ENCODE results near the gene ZFYVE27.

Gene ZFYVE27

DNA sequence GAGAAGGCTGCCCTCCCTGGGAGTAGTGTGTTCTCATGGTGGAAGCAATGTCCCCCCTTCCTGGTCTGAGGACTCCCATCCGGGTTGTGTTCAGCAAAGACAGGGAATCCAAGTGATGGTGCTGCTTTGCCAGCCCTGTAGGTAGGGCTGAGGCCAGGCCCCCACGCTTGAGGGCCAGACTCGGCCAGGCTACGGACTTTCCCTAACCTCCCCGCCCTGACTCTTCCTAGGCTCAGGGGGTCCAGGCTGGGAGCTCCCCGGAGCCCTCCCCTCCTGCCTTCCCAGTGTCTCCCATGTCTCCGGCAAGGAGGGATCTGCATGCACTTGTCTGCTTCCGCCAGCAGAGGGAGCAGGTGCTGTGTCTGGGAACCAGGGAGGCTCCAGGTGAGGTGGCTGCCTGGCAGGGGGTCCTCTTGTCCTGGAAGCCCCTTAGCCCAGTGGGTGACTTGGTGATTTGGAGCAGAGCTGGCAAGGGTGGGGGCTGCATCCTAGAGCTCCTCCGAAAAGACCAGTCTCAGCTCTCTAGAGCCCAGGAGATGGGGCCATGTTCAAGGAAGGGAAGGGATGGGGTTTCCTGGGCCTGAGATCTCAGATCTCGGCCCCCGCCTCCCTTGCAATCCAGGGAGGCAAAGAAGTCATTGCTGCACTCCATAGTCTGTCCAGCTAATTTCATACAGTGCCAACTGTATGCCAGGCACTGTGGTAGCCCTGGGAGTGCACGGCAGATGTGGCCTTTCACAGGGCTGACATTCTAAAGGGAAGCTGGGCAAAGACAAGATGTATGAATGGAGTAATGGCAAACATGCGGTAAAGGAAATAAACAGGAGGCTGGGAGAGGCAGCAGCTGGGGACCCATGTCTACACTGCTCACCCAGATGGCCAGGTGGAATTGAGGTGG is 55.1 kb downstream of the ZFYVE27 start:
- DNase-seq (ENCODE audit: low spot score) = peak; percentile 77

DNA sequence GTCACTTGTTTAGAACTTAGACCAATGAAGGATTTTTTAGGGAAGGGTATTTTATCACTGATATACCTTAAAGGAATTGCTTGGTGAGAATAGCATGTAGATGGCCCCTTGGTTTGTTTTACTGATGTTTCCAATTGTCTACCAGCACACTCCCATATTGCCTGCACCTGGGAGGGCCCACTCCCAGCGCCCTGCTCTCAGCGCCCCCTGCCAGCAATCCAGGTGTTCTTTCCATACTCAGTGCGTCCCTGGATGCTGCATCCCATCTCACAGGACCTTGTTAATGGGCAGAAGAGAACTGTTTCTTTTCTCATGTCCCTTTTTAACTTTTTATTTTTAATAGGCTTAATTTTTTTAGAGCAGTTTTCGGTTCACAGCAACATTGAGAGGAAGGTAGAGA is 59.0 kb downstream of the ZFYVE27 start:
- DNase-seq (ENCODE audit: low spot score) = no peak

- DNase-seq (ENCODE audit: low spot score) = no peak
These were observed 59.7 kb downstream of the ZFYVE27 start for GRCh38 chr10:97796651-97797050.

GRCh38 chr10:97798958-97799610 is 62.2 kb downstream of the ZFYVE27 start:
- DNase-seq (ENCODE audit: low spot score) = no peak

DNA sequence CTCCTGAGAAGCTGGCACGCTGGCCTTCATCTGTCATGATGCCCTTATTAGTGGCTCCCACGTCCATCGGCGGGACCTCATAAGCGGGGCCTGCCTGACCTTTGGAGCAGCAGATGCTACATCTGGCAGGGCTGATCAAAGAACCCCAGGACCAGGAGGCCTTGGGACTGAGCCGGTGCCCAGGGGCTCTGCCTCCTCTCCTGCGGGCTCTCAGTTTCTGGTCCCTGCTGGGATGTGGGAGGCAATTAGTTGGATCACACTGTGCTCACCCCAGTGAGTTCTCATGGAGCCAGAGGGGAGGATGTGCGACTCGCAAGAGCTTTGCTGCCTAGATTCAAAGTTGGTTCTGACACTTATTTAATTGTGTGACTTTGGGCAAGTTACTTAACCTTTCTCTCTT is 63.5 kb downstream of the ZFYVE27 start:
- DNase-seq (ENCODE audit: low spot score) = no peak

GRCh38 chr10:97801422-97801821 is 64.5 kb downstream of the ZFYVE27 start:
- DNase-seq (ENCODE audit: low spot score) = no peak

DNA sequence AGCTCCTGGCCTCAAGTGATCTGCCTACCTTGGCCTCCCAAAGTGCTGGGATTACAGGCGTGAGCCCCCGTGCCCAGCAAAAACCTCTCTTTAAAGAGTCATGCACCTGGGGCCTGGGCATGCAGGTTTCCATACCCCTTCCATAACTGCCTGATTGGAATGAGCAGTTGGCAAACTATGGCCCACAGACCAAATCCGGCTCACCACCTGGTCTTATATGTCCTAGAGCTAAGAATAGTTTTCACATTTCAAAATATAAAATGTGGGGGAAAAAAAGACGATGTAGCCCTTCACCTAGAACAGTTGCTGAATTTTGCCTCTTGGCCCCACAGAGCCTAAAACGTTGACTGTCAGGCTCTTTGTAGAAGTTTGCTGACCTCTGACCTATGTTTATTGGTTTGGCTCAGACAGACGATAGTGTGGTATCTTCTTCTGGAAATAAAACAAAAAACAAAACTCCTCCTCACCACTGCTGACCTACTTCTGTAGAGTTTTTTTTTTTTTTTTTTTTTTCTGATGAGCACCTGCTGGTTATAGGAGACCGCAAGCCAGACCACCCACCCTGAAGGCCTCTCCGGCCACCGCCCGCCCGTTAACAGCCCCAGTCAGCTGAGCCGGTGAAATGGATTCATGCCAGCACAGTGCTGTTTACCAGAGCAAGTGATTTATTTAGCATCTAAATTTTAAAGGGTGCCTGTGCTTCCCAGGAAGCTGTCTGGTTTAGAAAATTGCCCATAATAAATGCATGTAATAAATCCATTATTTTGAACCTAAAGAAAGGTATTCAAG is 68.4 kb downstream of the ZFYVE27 start:
- no peak for DNase-seq (ENCODE audit: low spot score)

DNA sequence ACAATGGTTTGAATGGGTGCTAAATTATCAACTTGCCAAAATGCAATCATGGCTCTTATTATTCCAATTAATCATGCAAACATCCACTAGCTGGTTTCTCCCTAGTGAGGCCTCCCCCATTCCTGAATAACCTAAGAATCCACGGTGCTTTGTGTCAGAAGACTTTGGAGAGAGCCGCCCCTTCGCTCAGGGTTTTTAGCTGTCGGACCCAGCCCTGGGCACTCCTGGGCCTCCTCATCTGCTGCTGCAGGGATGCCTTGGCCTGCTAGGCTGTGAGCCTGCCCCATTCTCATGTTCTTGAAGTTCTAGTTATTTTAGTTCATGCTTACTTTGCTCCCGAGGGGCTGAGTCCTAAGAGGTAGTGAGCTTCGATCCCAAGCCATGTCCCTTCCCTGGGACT is 69.0 kb downstream of the ZFYVE27 start:
- DNase-seq (ENCODE audit: low spot score) = no peak

- no peak for DNase-seq (ENCODE audit: low spot score)
These were observed 73.5 kb downstream of the ZFYVE27 start for GRCh38 chr10:97810446-97810845.

Data from Ammon's horn (tissue), 1 donor.